GM19193 (cell line): ENCODE data around the gene RAD18.

Experiments used
- POLR2A ChIP-seq: IDR thresholded peaks from 4 replicates; pipeline ENCODE4 v1.6.1; 2011; ENCODE audit not compliant: insufficient read depth, insufficient read length; ENCODE audit errors: extremely low read depth

RAD18 gene

DNA sequence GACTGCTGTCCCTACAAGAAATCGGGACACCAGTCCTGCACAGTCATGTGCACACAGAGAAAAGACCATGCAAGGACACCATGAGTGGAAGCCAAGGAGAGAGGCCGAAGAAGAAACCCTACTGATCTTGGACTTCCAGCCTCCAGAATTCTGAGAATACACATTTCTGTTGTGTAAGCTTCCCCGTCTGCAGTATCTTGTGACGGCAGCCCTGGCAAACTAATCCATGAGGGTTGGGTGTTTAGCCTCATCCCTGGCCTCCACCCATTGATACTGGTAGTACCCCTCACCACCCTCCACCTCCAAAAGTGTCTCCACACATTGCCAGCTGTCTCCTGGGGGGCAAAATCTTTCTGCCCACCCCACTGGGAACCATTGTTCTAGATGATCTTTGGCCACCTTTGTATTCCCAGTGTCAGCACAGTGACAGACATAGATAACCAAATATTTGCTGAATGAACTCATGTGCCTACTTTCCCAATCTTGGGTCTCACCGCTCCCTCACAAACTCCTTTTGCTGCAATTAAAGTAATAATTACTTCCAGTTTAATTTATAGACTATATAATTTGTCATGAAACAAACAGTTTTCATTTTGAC, 83.8 kb downstream of the RAD18 start:
- no peak for TF ChIP-seq POLR2A

DNA sequence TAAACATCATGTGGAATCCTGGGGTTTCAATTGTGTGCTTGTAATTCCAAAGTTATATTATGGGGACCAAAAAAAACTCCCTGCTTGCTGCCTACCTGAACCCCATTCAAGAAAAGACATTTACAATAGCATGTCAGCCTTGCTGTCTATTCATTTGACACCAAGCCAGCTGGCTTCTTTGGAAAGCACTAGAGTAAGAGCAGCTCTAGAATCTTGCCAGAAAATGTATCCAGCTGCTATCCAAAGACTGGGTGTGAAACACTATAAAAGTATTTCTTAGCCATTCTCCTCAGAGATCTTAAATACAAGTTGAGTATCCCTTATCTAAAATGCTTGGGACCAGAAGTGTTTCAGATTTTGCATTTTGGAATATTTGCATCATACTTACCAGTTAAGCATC, 87.4 kb downstream of the RAD18 start:
- TF ChIP-seq POLR2A: no peak

DNA sequence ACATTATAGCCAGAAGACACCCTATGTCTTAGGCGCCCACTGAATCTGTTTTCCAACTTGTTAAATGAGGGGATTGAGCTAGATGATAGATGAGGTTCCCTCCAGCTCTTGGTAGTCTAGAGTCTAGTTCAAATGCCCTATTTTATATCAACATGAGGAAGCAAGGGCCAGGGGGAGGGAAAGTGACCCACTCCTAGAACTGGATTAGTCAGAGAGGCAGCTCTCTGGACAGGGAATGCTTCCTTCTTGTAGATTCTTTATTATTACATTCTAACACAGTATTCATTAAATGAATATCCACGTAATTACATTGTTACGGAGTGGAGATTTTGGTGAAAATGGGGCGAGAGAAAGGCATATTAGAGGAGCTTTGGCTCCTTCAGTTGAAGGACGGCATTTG, 89.5 kb downstream of the RAD18 start:
- no peak for TF ChIP-seq POLR2A

DNA sequence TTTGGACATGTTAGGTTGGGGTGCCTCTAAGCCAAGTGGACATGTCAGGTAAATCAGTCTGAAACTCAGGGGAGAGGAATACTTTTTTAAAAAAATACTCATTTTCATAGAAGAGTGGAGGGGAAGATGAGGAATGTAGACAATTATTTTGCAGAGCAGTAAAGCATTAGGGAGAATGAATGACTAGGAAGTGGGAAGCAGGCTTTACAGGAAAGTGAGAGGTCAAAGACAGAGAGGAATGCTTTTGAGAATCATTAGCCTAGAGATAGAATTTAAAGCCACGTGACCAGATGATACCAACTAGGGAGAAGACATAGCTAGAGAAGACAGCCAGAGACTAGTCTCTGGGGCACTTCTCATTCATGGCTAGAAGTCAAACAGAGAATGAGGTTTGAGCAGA, 91.0 kb downstream of the RAD18 start:
- TF ChIP-seq POLR2A: no peak

DNA sequence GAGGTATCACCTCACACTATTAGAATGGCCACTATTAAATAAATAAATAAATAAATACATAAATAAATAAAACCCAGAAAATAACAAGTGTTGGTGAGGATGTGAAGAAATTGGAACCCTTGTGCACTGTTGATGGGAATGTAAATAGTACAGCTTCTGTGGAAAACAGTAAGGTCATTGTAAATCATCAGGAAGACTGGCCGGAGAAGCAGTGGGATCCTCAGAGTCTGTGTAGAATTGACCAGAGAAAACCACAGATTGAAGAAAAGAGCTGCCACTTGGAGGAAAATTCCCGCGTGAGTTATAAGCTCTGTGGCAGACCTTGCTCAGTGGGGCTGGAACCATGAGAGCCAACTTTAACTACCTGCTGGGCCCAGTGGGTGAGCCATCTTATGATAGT, 92.0 kb downstream of the RAD18 start:
- TF ChIP-seq POLR2A: no peak

DNA sequence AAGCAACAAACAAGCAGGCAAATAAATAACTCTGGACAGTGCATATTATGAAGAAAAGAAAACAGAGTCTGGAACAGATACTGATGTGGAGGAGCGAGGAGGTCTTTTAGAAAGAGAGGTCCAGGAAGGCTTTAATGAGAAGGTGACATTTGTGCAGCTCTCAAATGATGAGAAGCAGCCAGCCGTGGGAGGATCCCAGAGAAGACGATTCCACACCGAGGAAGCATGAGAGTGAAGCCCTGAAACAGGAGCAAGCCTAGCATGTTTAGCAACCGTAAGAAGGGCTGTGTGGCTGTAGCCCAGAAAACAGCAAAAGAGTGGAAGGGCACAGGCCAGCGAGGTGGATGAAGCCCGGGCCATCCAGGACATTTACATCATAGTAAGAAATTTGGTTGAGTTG, 93.1 kb downstream of the RAD18 start:
- no peak for TF ChIP-seq POLR2A

DNA sequence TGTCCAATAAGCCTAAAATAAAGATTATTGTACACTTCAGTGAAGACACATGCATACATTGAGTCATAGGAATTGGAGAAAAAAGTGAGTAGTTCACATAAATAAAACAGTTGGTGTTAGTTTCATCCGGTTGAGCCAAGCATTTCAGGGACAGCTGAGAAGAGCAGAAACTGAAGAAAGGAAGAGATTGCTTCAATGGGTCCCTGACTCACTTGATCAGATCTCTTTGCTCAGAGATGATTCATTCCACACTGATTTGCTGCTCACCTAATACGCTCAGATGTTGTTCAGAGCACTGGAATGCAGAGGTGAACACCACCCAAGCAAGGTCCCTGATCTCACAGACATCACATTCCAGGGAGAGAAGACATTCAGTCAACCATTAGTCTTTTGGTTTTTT, 93.7 kb downstream of the RAD18 start:
- no peak for TF ChIP-seq POLR2A

DNA sequence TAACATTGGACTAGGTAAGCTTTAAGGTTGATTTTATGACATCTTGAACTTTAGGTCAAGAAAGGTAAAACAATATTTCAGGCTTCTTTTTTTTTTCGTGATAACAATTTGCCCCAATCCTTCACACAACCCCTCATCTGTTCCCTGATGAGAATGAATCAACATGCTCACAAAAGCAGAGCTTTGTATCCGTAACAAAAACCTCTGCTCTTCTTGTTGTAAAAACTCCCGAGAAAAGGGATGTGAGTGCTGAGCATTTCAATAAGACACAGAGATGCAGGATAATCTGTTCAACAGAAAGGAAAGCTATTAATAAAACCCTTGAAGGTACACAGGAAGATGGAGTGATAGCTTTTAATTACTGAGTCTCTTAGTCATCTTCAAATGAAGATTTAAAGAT, 94.3 kb downstream of the RAD18 start:
- TF ChIP-seq POLR2A: no peak

DNA sequence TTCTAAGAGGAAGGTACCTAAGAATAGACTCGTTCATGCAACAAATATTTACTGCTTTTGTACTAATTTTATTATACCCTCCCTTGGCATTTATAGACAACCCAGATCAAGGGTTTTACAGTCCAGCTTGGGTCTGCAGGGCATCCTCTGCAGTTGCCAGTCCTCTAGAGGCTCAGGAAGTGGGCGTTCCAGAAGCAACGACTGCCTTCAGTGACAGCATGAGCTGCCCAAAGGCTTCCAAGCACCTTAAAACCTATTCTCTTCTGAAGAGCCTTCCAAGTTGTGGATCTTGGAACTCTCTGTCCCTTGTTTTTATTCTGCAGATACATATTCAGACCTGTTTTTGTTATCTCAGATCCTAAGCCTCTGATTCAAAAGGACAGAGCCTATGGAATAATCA, 95.6 kb downstream of the RAD18 start:
- TF ChIP-seq POLR2A: no peak

DNA sequence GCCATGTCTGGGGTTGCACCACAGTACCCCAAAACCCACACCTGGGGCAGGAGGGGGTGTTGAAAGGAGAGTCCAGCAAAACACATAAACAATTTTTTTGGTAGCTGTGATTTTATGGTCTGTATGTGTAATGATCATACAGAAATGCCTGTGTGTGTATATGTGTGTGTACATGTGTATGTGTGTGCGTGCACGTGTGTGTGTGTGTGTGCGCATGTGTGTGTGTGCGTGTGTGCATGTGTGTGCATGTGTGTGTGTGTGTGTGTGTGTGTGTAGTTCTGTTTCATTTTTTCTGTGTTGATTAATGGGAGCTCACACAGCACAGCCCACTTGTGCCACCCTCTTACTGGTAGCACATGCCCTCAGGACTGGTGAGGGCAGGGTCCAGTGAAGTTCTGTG, 97.6 kb downstream of the RAD18 start:
- no peak for TF ChIP-seq POLR2A

DNA sequence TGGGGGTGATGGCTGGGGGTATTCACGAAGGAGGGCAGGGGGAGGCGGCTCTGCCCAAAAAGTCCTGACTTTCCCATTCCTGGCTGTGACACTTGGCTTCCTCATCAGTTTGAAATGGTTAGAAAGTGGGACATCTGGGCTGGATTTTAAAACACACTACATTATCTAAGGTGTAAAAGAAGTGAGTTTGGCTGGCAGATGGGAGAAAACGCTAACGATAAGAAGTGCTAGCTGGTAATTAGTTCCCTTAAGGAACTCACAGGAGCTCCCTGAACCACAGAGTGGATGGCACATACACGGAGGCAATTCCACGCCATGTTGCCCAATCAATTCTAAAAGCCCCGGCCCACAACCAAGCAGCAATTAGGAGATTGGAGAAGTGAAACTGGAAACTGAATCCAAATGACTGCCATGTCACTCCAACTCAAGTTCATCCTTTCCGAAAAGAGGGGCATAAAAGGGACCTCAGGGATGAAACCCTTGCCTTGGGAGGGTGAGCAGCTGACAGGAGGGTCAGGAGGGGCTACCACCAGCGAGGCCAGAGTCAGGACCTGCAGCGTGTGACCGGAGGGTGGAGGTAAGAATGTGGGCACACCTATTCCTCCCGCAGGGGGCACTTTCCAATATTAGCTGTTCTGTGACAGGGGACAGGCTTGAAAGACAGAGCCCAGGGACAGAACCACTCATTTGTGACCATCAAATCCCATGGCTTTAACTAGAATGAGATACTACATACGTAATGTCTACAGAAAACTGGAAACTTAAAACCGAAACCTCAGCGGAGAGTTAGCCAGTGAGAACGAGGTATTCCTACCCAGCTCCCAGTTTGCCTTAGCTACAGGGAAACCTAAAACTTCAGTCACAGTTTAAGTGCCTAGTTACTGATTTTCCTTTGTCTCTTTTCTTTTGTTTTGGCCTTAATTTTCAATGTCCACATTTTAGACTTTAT, 98.6 kb downstream of the RAD18 start:
- no peak for TF ChIP-seq POLR2A

DNA sequence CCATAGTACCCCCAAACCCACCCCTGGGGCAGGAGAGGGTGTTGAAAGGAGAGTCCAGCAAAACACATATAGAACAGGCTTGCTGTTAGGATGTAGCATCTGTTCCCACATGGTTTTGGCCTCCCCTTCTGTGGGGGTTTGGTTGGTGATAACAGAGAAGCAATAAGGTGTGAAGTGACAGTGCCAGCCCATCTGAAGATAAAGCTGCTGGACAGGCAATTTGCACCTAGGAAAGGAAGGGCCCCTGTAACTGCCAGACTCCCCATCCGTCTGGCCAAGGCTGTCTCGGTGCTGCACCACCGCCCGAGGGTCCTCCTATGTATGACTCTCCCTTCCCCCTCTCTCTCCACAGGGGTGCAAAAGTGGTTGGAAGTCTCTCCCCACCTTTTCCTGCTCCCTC, 99.4 kb downstream of the RAD18 start:
- no peak for TF ChIP-seq POLR2A

DNA sequence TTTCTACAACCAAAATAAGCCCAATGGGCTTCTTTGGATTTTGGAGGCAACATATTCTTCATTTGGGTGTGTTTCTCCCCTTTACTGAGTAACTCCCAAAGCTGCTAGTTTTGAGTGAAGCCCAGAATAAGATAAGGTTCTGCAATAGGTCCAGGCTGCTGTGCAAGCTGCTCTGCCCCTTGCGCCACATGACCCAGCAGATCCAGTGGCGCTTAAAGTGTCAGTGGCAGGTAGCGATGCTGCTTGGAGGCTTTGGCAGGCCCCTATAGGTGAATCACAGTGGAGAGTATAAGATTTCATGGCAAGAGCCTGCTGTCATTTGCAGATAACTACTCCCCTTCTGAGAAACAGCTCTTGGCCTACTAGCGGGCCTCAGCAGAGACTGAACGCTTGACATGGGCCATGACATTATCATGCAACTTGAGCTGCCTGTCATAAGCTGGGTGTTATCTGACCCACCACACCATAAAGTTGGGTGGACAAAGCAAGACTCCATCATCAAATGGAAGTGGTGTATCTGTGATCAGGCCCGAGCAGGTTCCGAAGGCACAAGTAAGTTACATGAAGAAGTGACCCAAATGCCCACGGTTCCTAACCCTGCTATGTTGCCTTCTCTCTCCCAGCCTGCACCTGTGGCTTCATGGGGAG, 105.4 kb downstream of the RAD18 start:
- TF ChIP-seq POLR2A: no peak

DNA sequence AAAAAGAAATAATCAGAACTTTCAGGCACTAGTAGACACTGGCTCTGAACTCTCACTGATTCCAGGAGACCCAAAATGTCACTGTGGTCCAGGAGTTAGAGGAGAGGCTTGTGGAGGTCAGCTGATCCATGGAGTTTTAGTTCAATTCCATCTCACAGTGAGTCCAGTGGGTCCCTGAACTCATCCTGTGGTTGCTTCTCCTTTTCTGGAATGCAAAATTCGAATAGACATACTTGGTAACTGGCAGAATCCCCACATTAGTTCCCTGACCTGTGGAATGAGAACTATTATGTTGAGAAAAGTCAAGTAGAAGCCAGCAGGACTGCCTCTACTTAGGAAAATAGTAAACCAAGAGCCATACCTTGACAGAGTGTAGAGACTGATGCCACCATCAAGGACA, 106.6 kb downstream of the RAD18 start:
- no peak for TF ChIP-seq POLR2A

DNA sequence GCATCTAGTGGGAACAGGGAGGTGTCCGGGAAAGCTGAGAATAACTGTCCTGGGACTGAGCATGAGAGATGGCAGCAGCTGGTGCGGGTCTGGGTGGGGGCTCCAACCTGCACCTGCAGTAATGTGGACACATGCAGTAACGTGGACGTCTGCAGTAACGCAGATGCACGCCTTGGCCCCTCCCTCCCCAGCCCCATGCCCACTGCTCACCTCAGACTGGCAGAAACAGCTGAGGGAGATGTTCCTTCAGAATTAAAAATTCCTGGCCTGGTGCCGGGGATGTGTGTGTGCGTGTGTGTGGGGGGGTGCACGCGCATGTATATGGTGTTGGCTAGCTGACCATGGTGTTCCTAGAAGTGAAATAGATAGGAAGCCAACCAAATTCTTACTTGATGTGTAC, 107.2 kb downstream of the RAD18 start:
- no peak for TF ChIP-seq POLR2A

DNA sequence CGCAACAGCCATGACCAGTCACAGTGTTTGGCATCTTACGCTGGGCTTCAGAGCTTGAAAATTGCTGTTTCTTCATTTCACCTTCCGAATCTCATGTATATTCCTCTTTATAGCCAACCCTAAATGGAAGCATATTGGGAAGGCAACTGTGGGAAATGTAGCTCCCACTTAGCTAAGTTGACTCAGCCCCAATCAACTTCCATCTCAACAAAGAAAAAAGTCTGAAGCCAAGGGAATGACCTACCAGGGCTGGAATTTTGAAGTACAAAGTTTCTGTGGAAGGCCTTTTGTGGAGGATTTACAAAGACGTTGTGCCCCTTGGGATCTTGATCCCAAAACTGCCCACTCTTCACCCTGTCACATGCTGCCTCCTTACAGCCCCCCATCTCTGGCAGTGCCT, 108.6 kb downstream of the RAD18 start:
- no peak for TF ChIP-seq POLR2A

DNA sequence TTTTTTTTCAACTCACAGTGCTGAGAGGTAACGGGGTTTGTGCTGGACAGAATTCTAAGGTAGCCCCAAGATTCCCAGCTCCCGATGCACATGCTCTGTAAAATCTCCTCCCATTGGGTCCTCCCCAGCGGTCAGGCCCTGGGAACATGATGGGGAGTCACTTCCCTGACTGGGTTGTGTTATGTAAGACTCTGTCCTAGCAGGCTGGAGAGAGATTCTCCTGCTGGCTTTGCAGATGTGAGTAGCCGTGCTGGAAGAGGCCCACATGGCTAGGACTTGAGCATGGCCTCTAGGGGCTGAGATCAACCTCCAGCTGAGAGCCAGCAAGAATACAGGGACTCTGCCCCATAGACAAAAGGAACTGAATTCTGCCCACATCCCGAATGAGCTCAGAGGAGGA, 110.2 kb downstream of the RAD18 start:
- no peak for TF ChIP-seq POLR2A

DNA sequence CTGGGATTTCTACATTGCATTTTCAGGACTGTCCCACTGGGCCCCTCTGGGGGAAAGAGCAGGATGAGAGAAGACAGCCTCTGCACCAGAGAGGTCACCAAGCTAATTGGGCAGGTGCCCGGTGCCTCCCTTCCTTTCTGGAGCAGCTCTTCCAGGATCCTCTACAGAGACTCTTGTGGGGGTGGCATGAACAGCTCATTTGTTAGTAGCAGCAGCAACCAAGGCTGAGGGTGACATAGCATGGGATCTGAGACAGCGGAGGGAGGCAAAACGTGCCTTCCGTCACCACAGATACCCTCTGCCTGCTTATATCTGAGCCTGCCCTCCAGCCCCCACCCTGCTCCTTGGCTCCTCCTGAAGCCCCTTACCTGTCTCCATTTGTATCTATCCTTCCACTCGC, 110.8 kb downstream of the RAD18 start:
- no peak for TF ChIP-seq POLR2A
